Kidney glomerular epithelial cell (primary cell): ENCODE measurements around the gene TMEM161B.
"Not testable (repeated sequence)": the region's sequence is repeated elsewhere in the genome, so short reads cannot be mapped to it uniquely, and the experiment has no call there.

Experiments
- DNase-seq: peaks from one replicate; lab custom pipeline; 2025; lab: John Stamatoyannopoulos, UW

Gene TMEM161B

GRCh38 chr5:88183255-88183654, 85.4 kb downstream of the TMEM161B start:
- DNase-seq = no peak

- not testable (repeated sequence) for DNase-seq
Observed at GRCh38 chr5:88177486-88177885, 91.2 kb downstream of the TMEM161B start.

GRCh38 chr5:88172847-88173758, 95.5 kb downstream of the TMEM161B start:
- DNase-seq = no peak

GRCh38 chr5:88159591-88159990, 109.1 kb downstream of the TMEM161B start:
- DNase-seq = no peak

- no peak for DNase-seq
Observed at GRCh38 chr5:88158056-88158455, 110.6 kb downstream of the TMEM161B start.

- DNase-seq = no peak
Observed at GRCh38 chr5:88154891-88155290, 113.8 kb downstream of the TMEM161B start.

- DNase-seq = no peak
Observed at GRCh38 chr5:88150747-88151146, 117.9 kb downstream of the TMEM161B start.

- no peak for DNase-seq
Observed at GRCh38 chr5:88145611-88146467, 122.8 kb downstream of the TMEM161B start.

- DNase-seq = no peak
Observed at GRCh38 chr5:88145221-88145610, 123.4 kb downstream of the TMEM161B start.
